Tibial nerve (tissue), 4 donors: ENCODE measurements around the gene MED17. TPM values are rescaled to one million over a fixed set of nuclear protein-coding genes. Genes with fewer than 3 reads are reported as not detected.
A peak's percentile ranks its signal among the peaks of the same experiment; 100 is the strongest.

ENCODE experiments used
- DNase-seq, 2 donors: peaks; one replicate each; pipeline ENCODE4 v3.0.0-alpha.2; 2019; ENCODE audit warnings: low spot score in 2 of 2
- H3K27ac ChIP-seq, 4 donors: fragments of 200-600 bp; sonication (generic) in 3 of 4; one replicate each; pipeline ENCODE4 v1.5.1; 2017 to 2019; ENCODE audit warnings: mild to moderate bottlenecking in 1 of 4
- H3K27me3 ChIP-seq, 2 donors: fragments of 200-600 bp; sonication (generic) in 1 of 2; one replicate each; pipeline versions ENCODE4 v1.5.1 to v1.6.0; 2017 to 2019
- H3K36me3 ChIP-seq, 3 donors: fragments of 200-600 bp; sonication (generic); one replicate each; pipeline ENCODE4 v1.5.1; 2018 to 2019
- H3K4me1 ChIP-seq, 4 donors: fragments of 200-600 bp; sonication (generic) in 3 of 4; one replicate each; pipeline ENCODE4 v1.5.1; 2017 to 2019
- H3K4me3 ChIP-seq, 4 donors: fragments of 200-600 bp; sonication (generic) in 3 of 4; one replicate each; pipeline ENCODE4 v1.5.1; 2017 to 2019; ENCODE audit warnings: mild to moderate bottlenecking in 1 of 4, moderate library complexity in 1 of 4
- H3K9me3 ChIP-seq, 4 donors: fragments of 200-600 bp; sonication (generic) in 3 of 4; one replicate each; pipeline ENCODE4 v1.5.1; 2017 to 2019
- CTCF ChIP-seq, 5 experiments: fragments of 200-600 bp in 3 of 5; fragments of 450-650 bp in 2 of 5; sonication (generic) in 3 of 5; IDR thresholded peaks; one replicate each; pipeline ENCODE4 v1.5.1; 2016 to 2019; ENCODE audit warnings: antibody characterized with exemption in 5 of 5, mild to moderate bottlenecking in 3 of 5, moderate library complexity in 2 of 5
- EP300 ChIP-seq, 2 donors: sonication (generic); formaldehyde crosslinking; IDR thresholded peaks; one replicate each; pipeline ENCODE4 v1.6.1; 2017; ENCODE audit warnings: antibody characterized with exemption in 2 of 2, mild to moderate bottlenecking in 1 of 2
- POLR2A ChIP-seq, 2 donors: fragments of 450-650 bp; IDR thresholded peaks; one replicate each; pipeline ENCODE4 v1.6.1; 2017; ENCODE audit warnings: antibody characterized with exemption in 2 of 2, mild to moderate bottlenecking in 2 of 2, moderate library complexity in 2 of 2
- WGBS, 2 donors: methylation state at CpG; one replicate each; pipeline ENCODE4 v1.1.5; 2018; 5-methylcytosine and 5-hydroxymethylcytosine counted together
- total RNA-seq, 4 donors: library from RNA; depleted of rRNA; stranded (reverse); fragments of >200 nt; gene quantifications; one replicate each; pipeline ENCODE4 v1.1.0, GENCODE V29; 2016

Gene MED17
- total RNA-seq, 4 donors from 2014 or later: 18.6 to 40.8 (median 37.2) TPM

GRCh38 chr11:93784935-93785360 lies 866 bp downstream of the MED17 start:
- Histone ChIP-seq H3K36me3 (peaks cover 0 to 20% (median 0%) of the 10 kb centered on the region in 3 donors), H3K27ac (peak overlapping the region; percentile 81 to 99 (median 96)), H3K4me3 (peak overlapping the region; percentile 65 to 99 (median 92)), H3K4me1 (peaks cover 0 to 37% (median 23%) of the 10 kb centered on the region in 4 donors), H3K9me3 (no peaks in the 10 kb centered on the region), H3K27me3 (no peaks in the 10 kb centered on the region)
- DNase-seq: no peak
- WGBS, 2 donors: 0% methylated on average over 13 of the region's 13 CpGs
- no peak for TF ChIP-seq POLR2A (IDR thresholded peaks at IDR 0.05)
- no peak for TF ChIP-seq EP300 (IDR thresholded peaks at IDR 0.05)
- TF ChIP-seq CTCF (IDR thresholded peaks at IDR 0.05): peak in 1 of 5 experiments; percentile 1

- peaks cover 0 to 82% (median 9%) of the 10 kb centered on the region in 3 donors for H3K36me3 ChIP-seq
Observed at GRCh38 chr11:93791493-93791892, 7.4 kb downstream of the MED17 start.

GRCh38 chr11:93796441-93797231 lies 12.6 kb downstream of the MED17 start:
- TF ChIP-seq EP300 (IDR thresholded peaks at IDR 0.05) (no peak), POLR2A (IDR thresholded peaks at IDR 0.05) (no peak), CTCF (IDR thresholded peaks at IDR 0.05) (no peak)
- Histone ChIP-seq H3K4me3 (no peak overlapping the region), H3K27me3 (no peaks in the 10 kb centered on the region), H3K27ac (no peak overlapping the region), H3K4me1 (peaks cover 0 to 3% (median 0%) of the 10 kb centered on the region in 4 donors), H3K9me3 (no peaks in the 10 kb centered on the region), H3K36me3 (peaks cover 0 to 97% (median 35%) of the 10 kb centered on the region in 3 donors)
- WGBS, 2 donors: 83 to 90% methylated on average over 6 of the region's 6 CpGs
- no peak for DNase-seq

More at GRCh38 chr11:93791493-93791892, 7.4 kb downstream of the MED17 start:
- TF ChIP-seq EP300 (IDR thresholded peaks at IDR 0.05): no peak
- no peak for TF ChIP-seq CTCF (IDR thresholded peaks at IDR 0.05)
- TF ChIP-seq POLR2A (IDR thresholded peaks at IDR 0.05): no peak
- no peak overlapping the region for H3K27ac ChIP-seq
- no peak overlapping the region for H3K4me3 ChIP-seq
- peaks cover 0 to 24% (median 8%) of the 10 kb centered on the region in 4 donors for H3K4me1 ChIP-seq
- no peaks in the 10 kb centered on the region for H3K27me3 ChIP-seq
- H3K9me3 ChIP-seq: no peaks in the 10 kb centered on the region
- 73 to 86% methylated on average over 5 of the region's 5 CpGs for WGBS, 2 donors
- DNase-seq: no peak

GRCh38 chr11:93801366-93801765 lies 17.3 kb downstream of the MED17 start:
- no peaks in the 10 kb centered on the region for H3K9me3 ChIP-seq
- DNase-seq: no peak
- H3K27me3 ChIP-seq: no peaks in the 10 kb centered on the region
- H3K4me3 ChIP-seq: no peak overlapping the region
- no peak overlapping the region for H3K27ac ChIP-seq
- no peak for TF ChIP-seq POLR2A (IDR thresholded peaks at IDR 0.05)
- TF ChIP-seq EP300 (IDR thresholded peaks at IDR 0.05): no peak
- TF ChIP-seq CTCF (IDR thresholded peaks at IDR 0.05): no peak
- 76 to 81% methylated on average over 2 of the region's 2 CpGs for WGBS, 2 donors
- no peaks in the 10 kb centered on the region for H3K4me1 ChIP-seq
- H3K36me3 ChIP-seq: peaks cover 0 to 94% (median 33%) of the 10 kb centered on the region in 3 donors

- Histone ChIP-seq H3K27me3 (no peaks in the 10 kb centered on the region), H3K9me3 (no peaks in the 10 kb centered on the region), H3K36me3 (peaks cover 0 to 94% (median 18%) of the 10 kb centered on the region in 3 donors), H3K27ac (no peak overlapping the region), H3K4me3 (no peak overlapping the region), H3K4me1 (no peaks in the 10 kb centered on the region)
- 96 to 98% methylated on average over 2 of the region's 2 CpGs for WGBS, 2 donors
- DNase-seq: no peak
- TF ChIP-seq EP300 (IDR thresholded peaks at IDR 0.05) (no peak), CTCF (IDR thresholded peaks at IDR 0.05) (no peak), POLR2A (IDR thresholded peaks at IDR 0.05) (no peak)
Observed at GRCh38 chr11:93804879-93805278, 20.8 kb downstream of the MED17 start.
